ENCODE measurements around the gene ABTB2. TPM values are rescaled to one million over a fixed set of nuclear protein-coding genes. Genes with fewer than 3 reads are reported as not detected.

ABTB2 gene
- total RNA-seq, 2 experiments from 2014 or later, result 0.91 to 0.97 TPM

DNA sequence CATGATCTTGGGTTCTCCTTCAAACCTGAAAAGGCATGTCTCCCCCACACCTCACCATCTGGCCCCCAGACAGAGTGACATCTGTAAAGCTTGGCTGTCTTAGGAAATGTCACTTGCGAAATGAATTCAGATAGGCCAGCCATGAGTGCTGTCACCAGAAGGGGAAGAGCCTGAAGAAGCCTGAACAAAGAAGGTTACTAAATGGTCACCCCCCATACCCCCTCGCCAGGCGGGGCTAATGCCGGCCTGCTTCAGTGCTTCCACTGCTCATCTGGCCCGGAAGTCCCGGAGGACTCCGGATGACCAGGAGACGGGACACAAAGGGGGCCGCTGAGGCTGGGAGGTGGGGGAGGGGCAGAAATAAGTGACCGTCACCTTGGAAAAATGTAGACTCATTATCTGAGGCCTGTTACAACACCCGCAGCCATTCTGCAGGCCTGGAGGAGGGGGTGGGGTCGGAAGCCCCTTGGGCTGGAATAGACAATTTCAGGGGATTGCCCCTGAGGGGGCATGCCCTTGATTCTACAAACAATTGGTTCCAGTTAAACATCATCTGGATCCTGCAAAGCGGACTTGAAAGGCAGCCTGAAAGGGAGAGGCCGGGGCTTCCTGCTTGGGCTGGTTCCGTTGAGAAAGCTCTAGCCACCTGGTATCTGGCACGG, 209.2 kb downstream of the ABTB2 start:
- Mint-ChIP-seq H3K27me3 (no peaks in the 10 kb centered on the region), H3K36me3 (peaks cover 13% of the 10 kb centered on the region), H3K4me1 (peaks cover 2% of the 10 kb centered on the region), H3K9me3 (no peaks in the 10 kb centered on the region), H3K27ac (no peak overlapping the region), H3K4me3 (no peak overlapping the region)
- no peak for DNase-seq
- no peak for ATAC-seq (ENCODE audit: low read depth)
- POLR2A ChIA-PET, result no interaction called here

DNA sequence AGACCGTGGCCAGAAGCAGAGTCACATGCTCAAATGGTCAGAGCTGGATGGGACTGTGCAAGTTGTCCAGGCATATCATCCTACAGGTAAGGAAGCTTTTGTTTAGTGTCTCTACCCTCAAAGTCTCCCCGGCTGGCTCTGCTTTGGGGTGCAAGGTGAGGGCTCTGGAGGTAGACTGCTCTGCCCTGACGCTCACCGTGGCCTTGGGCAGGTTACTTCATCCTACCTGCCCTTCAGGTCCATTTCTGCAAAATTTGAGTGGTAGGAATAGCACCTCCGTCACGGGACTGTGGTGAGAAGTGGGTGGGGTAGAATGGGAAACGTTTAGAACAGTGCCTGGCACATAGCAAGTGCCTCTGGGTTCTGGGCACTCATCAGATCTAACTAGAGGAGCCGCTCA, 210.2 kb downstream of the ABTB2 start:
- H3K27me3 Mint-ChIP-seq, result no peaks in the 10 kb centered on the region
- POLR2A ChIA-PET, result no interaction called here
- peaks cover 11% of the 10 kb centered on the region for H3K36me3 Mint-ChIP-seq
- ATAC-seq (ENCODE audit: low read depth), result no peak
- no peak for DNase-seq
- no peaks in the 10 kb centered on the region for H3K9me3 Mint-ChIP-seq
- H3K4me1 Mint-ChIP-seq, result no peaks in the 10 kb centered on the region
- no peak overlapping the region for H3K4me3 Mint-ChIP-seq
- no peak overlapping the region for H3K27ac Mint-ChIP-seq

DNA sequence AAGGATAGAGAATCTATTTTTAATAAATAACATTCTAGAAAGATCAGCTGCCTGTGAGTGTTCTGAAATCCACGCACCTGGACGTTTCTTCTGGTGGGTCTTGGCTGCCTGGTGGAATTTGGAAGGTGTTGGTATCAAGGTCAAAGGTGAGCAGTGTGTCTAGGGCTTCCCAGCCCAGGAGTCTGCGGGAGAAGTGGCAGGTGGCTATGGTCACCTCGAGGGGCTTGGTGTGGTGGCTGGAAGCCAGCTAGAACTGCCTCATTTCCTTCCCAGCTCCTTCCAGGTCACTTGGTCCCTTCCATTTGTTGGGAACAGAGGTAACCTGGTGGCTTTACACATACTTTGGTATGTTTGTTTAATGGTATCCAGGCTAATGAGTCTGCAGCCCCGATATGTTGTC, 210.9 kb downstream of the ABTB2 start:
- Mint-ChIP-seq H3K27me3 (no peaks in the 10 kb centered on the region), H3K9me3 (no peaks in the 10 kb centered on the region), H3K27ac (no peak overlapping the region), H3K36me3 (peaks cover 12% of the 10 kb centered on the region), H3K4me3 (no peak overlapping the region), H3K4me1 (no peaks in the 10 kb centered on the region)
- ATAC-seq (ENCODE audit: low read depth), result no peak
- POLR2A ChIA-PET, result no interaction called here
- no peak for DNase-seq

DNA sequence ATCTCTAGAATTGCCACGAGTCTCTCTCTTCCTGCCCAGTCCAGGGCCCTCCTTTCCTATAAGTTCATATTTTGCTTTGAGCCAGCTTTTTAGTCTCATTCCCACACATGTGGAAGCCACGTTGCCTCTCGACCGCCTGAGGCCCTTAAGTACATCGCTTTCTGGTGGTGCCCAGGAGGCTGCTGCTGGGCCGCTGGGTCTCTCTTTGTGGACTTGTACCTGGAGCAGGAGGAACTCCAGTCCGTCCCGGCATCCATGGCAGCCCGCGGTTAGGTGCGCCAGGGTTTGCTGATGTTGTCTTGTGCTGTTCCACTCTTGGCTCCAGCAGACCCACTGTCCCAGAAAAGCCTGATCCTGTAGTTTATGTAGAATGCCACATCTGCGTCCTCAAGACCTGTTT, 211.4 kb downstream of the ABTB2 start:
- Mint-ChIP-seq H3K4me1 (no peaks in the 10 kb centered on the region), H3K9me3 (no peaks in the 10 kb centered on the region), H3K36me3 (peaks cover 13% of the 10 kb centered on the region), H3K27me3 (no peaks in the 10 kb centered on the region), H3K27ac (no peak overlapping the region), H3K4me3 (no peak overlapping the region)
- POLR2A ChIA-PET, result no interaction called here
- no peak for DNase-seq
- ATAC-seq (ENCODE audit: low read depth), result no peak

DNA sequence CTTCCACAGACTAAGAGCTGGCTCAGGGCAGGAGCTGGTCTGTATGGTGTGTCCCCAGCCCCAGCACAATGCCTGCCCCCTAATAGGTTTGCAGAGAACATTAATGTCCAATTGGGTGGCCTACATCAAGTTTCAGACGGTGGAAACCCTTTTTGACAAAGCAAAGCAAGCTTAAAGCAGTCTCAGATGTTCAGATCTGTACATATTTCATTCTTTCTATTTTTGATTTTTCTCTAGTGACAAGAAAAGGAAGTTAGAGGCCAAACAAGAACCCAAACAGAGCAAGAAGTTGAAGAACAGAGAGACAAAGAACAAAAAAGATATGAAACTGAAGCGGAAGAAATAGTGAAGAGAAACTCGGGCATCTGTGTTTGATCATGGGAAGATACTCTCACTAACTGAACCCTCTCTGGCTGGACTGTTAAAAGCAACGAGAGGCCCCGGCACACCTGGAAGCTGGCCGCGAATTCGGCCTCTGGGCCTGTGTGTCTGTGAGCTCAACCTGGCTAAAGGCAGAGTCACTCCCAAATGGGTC, 211.9 kb downstream of the ABTB2 start:
- H3K27me3 Mint-ChIP-seq, result no peaks in the 10 kb centered on the region
- DNase-seq (no peak), ATAC-seq (ENCODE audit: low read depth) (no peak)
- H3K4me3 Mint-ChIP-seq, result no peak overlapping the region
- no peaks in the 10 kb centered on the region for H3K4me1 Mint-ChIP-seq
- H3K9me3 Mint-ChIP-seq, result no peaks in the 10 kb centered on the region
- POLR2A ChIA-PET, result no interaction called here
- peaks cover 13% of the 10 kb centered on the region for H3K36me3 Mint-ChIP-seq
- no peak overlapping the region for H3K27ac Mint-ChIP-seq

DNA sequence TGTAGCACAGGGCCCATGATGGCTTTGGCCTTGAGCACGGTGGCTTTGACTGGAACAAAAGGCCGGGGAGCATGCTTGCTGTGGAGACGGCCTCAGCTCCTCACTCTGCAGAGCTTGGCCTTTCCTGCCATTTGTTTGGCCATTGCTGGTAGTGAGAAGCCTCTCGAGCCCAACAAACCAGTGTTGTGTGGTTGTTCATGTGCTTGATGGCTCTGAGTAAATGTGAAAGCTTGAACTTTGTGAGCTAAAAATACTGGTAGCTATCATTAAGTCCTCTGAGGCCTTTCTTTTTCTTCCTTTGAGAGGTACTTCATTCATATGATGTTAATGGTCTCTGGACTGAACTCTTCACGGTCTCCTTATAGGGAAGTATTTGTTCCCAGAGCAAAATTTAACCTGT, 212.7 kb downstream of the ABTB2 start:
- POLR2A ChIA-PET, result no interaction called here
- no peak for ATAC-seq (ENCODE audit: low read depth)
- Mint-ChIP-seq H3K27me3 (no peaks in the 10 kb centered on the region), H3K27ac (no peak overlapping the region), H3K9me3 (no peaks in the 10 kb centered on the region), H3K4me3 (no peak overlapping the region), H3K4me1 (no peaks in the 10 kb centered on the region), H3K36me3 (peaks cover 13% of the 10 kb centered on the region)
- DNase-seq, result no peak

DNA sequence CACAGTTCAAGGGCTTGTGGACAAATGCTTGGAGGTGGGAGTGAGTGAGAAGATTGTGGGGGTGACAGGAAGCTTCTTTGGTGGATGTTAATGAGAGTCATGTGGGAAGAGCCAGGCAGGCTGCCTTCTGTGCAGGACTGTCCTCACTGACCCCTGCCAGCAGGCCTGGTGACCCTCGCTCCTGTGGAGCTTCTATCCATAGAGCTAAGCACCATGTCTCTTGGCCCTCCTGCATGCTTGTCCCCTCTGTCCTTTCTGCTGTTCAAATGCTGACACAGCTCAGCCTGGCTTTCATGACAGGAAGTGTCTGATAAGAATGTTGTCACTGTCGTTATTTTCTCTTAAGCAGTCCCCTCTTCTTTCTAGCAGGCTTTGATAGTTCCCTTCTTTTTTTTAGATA, 214.8 kb downstream of the ABTB2 start:
- Mint-ChIP-seq H3K9me3 (no peaks in the 10 kb centered on the region), H3K27ac (no peak overlapping the region), H3K4me1 (no peaks in the 10 kb centered on the region), H3K4me3 (no peak overlapping the region), H3K27me3 (no peaks in the 10 kb centered on the region), H3K36me3 (peaks cover 12% of the 10 kb centered on the region)
- POLR2A ChIA-PET, result no interaction called here
- DNase-seq (no peak), ATAC-seq (ENCODE audit: low read depth) (no peak)

DNA sequence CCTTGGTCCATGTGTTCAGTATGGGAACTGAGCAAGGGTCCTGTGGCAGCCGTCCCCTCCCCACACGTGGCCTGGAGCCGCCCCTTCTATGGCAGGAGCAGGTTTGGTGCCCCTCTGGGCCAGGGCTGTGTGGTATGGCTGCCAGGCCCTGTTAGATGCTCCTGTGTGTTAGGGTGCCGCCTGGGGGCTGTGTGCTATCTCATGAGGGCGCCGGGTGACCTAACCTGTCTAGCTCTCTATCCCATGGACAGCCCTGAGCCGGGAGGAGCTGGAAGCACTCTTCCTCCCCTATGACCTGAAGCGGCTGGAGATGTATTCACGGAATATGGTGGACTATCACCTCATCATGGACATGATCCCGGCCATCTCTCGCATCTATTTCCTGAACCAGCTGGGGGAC, 217.7 kb downstream of the ABTB2 start:
- H3K27me3 Mint-ChIP-seq, result no peaks in the 10 kb centered on the region
- H3K9me3 Mint-ChIP-seq, result no peaks in the 10 kb centered on the region
- H3K27ac Mint-ChIP-seq, result no peak overlapping the region
- H3K4me3 Mint-ChIP-seq, result no peak overlapping the region
- H3K4me1 Mint-ChIP-seq, result no peaks in the 10 kb centered on the region
- peaks cover 15% of the 10 kb centered on the region for H3K36me3 Mint-ChIP-seq
- DNase-seq, result no peak
- POLR2A ChIA-PET, result no interaction called here
- ATAC-seq (ENCODE audit: low read depth), result no peak

DNA sequence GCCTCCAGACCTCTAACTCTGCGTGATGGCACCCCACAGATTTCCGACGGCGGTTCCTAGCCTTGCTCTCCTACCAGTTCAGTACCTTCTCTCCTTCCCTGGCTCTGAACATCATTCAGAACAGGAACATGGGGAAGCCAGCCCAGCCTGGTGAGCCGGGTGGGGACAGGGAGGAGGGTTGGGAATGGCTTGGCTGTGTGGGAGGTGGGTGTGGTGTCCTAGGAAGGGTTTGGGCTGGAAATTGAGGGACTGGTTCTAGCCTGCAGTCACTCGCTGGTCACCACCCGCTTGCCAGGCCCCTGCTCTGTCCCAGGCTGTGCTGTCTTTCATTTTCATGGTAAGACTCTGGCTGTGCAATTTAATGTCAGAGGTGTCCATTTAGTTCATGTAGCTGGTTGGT, 218.5 kb downstream of the ABTB2 start:
- Mint-ChIP-seq H3K4me3 (no peak overlapping the region), H3K9me3 (no peaks in the 10 kb centered on the region), H3K4me1 (no peaks in the 10 kb centered on the region), H3K27ac (no peak overlapping the region), H3K36me3 (peaks cover 15% of the 10 kb centered on the region), H3K27me3 (no peaks in the 10 kb centered on the region)
- POLR2A ChIA-PET, result no interaction called here
- DNase-seq (no peak), ATAC-seq (ENCODE audit: low read depth) (no peak)

DNA sequence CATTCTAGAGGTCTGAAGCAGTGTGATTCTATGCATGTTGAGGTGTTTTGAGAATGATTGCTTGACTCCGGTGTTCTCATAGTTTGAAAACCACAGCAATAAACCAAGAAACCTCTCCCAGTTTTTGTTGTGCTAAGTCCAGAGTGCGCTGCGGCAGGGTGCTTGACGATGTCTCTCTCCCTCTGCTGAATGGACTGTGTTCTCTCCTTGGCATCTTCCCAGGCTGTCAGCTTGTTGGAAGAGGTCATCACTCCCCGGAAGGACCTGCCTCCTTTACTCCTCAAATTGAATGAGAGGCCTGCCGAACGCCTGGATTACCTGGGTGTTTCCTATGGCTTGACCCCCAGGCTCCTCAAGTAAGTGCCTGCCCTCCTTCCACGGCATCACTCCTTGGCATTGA, 221.4 kb downstream of the ABTB2 start:
- POLR2A ChIA-PET, result interaction anchor here (0.7 to 1.1 kb wide), 2 partner anchors 85 to 365 kb away, joined by 3 to 7 read pairs; partner anchors contain the start of gene CAPRIN1
- Mint-ChIP-seq H3K27me3 (no peaks in the 10 kb centered on the region), H3K4me3 (no peak overlapping the region), H3K9me3 (no peaks in the 10 kb centered on the region), H3K27ac (no peak overlapping the region), H3K4me1 (peaks cover 2% of the 10 kb centered on the region), H3K36me3 (peaks cover 18% of the 10 kb centered on the region)
- DNase-seq (no peak), ATAC-seq (ENCODE audit: low read depth) (no peak)

DNA sequence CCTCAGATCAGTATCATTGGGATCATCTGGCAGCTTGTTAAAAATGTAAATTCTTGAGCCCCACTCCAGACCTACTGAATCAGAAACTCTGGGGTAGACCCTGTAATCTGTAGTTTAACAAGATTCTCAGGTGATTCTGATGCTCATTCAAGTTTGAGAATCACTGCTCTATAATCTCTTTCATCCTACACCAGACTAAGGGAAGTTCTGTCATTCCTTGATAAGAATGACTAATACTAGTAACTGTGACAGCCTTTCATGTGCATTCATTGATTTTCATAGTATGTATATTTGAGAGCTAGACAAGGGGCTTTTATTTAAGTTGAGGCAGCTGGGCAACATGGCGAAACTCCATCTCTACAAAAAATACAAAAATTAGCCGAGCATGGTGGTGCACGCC, 222.4 kb downstream of the ABTB2 start:
- Mint-ChIP-seq H3K4me3 (no peak overlapping the region), H3K36me3 (peaks cover 20% of the 10 kb centered on the region), H3K9me3 (no peaks in the 10 kb centered on the region), H3K27ac (no peak overlapping the region), H3K27me3 (no peaks in the 10 kb centered on the region), H3K4me1 (peaks cover 2% of the 10 kb centered on the region)
- no peak for DNase-seq
- ATAC-seq (ENCODE audit: low read depth), result no peak
- POLR2A ChIA-PET, result interaction anchor here (1.1 kb wide), 1 partner anchor 84 kb away, joined by 7 read pairs; the partner anchor contains the start of gene CAPRIN1

DNA sequence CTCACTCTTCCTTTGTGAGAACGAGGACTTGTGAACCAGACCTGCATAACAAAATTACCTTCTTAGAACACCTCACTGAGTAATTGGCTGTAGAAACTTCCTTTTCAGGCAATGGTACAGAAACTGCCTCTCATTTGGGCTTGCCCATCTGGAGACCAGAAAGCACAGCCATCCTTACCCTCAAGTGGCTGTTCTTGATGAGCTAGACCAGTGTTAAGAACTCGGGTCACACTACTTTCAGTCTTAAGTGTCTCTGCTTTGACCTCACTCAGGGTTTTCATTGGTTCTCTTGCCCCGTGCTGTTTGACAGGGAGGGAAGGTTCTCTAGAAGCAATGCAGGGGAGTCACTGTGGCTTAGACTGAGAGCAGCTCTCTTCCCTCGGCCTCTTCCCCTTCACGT, 223.0 kb downstream of the ABTB2 start:
- DNase-seq, result no peak
- Mint-ChIP-seq H3K9me3 (no peaks in the 10 kb centered on the region), H3K4me1 (peaks cover 2% of the 10 kb centered on the region), H3K36me3 (peaks cover 20% of the 10 kb centered on the region), H3K4me3 (no peak overlapping the region), H3K27me3 (no peaks in the 10 kb centered on the region), H3K27ac (no peak overlapping the region)
- ATAC-seq (ENCODE audit: low read depth), result no peak
- POLR2A ChIA-PET, result no interaction called here

DNA sequence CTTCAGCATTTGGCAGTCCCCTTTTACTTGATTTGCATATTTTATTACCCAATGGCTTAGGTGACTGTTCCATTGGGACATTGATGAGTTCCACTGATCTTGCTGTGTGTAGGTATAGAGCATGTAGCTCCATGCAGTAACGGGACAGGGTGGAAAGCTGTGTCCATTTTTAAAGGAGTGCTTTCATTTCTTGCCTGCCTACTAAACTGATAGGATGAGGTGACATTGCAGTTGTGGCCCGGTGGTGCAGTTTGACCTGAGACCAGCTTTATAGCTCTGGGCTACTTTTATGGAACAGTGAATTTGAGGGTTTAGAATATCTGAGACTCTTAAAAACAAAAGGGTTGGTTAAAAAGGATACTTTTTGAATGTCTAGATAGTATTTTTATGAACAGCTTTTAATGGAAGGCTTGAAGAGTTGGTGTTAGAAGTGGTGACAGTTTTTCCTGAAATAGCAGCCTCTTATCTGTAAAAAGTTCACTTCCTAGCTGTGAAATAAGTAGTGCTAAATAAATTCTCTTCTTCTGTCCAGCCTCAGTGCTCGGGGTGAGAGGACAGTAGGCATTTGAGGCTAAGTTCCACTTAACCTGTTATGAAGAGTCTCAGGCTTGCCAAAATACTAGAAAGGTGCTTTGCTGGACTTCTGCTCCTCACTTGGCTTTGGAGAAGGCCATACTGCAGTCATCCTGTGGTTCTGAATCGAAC, 225.4 kb downstream of the ABTB2 start:
- Mint-ChIP-seq H3K4me1 (peaks cover 2% of the 10 kb centered on the region), H3K4me3 (no peak overlapping the region)
- POLR2A ChIA-PET, result interaction anchor here (0.6 kb wide), 1 partner anchor 70 kb away, joined by 3 read pairs; no protein-coding TSS in a partner anchor

DNA sequence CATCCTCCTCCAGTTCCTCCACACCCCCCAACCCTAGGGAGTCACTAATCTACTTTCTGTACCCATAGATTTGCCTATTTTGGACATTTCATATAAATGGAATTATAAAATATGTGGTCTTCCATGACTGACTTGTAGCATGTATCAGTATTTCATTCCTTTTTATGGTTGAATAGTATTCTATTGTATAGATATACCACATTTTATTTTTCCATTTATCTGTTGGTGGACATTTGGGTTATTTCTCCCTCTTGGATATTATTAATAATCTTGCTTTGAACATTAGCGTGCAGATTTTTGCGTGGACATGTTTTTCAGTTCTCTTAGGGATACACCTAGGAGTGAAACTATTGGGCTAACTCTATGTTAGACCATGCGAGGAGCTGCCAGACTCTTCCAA, 229.0 kb downstream of the ABTB2 start:
- Mint-ChIP-seq H3K27ac (no peak overlapping the region), H3K9me3 (no peaks in the 10 kb centered on the region), H3K36me3 (peaks cover 23% of the 10 kb centered on the region), H3K27me3 (no peaks in the 10 kb centered on the region), H3K4me1 (peaks cover 2% of the 10 kb centered on the region), H3K4me3 (no peak overlapping the region)
- POLR2A ChIA-PET, result no interaction called here
- ATAC-seq (ENCODE audit: low read depth) (no peak), DNase-seq (no peak)

More for the DNA sequence above, 225.4 kb downstream of the ABTB2 start:
- peaks cover 23% of the 10 kb centered on the region for H3K36me3 Mint-ChIP-seq
- ATAC-seq (ENCODE audit: low read depth) (no peak), DNase-seq (no peak)
- no peaks in the 10 kb centered on the region for H3K27me3 Mint-ChIP-seq
- H3K27ac Mint-ChIP-seq, result no peak overlapping the region
- H3K9me3 Mint-ChIP-seq, result no peaks in the 10 kb centered on the region
